ENCODE data around the gene FGFBP2. TPM values are rescaled to one million over a fixed set of nuclear protein-coding genes. Genes with fewer than 3 reads are reported as not detected.

FGFBP2 gene
- total RNA-seq, 1 experiment from 2014 or later: not detected

- no peak for DNase-seq (ENCODE audit: low read depth)
Observed at GRCh38 chr4:15930314-15930713, 32.7 kb downstream of the FGFBP2 start.

- no peak for DNase-seq (ENCODE audit: low read depth)
Observed at GRCh38 chr4:15929540-15929939, 33.4 kb downstream of the FGFBP2 start.

DNA sequence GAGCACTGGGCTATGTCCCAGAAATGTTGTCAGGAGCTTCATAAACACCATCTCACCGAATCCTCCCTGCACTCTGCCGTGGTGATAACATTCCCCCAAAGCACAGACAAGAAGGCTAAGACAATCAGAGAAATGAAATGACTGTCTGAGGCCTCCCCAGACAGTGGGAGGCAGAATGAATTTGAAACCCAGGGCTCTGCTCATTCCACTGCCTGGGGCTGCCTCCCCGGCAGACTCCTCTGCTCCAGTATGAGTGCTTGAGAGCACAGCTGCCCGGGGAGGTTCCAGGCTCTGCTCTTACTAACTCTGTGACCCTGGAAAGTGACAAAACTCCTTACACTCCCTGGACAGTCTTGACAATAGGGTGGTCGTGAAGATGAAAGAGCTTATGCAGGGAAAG is 34.1 kb downstream of the FGFBP2 start:
- no peak for DNase-seq (ENCODE audit: low read depth)

DNA sequence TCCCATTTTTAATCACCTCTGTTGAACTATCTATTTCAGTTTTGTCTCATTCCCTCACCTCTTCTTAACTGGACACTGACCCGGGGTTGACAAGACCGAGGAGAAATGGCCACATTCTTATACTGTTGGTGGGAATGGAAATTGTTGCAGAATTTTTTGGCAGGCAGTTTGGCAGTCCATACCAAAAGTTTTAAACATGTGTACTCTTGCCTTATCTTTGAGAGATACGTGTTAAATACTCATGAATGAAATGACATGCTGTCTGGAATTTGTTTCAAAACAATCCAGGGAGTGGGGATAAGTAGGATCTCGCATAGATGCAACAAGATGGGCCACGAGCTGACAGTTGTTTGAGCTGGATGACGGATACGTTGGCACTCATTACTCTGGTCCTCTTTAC is 36.5 kb downstream of the FGFBP2 start:
- DNase-seq (ENCODE audit: low read depth): no peak

GRCh38 chr4:15925830-15926229 is 37.1 kb downstream of the FGFBP2 start:
- DNase-seq (ENCODE audit: low read depth): no peak

GRCh38 chr4:15921592-15921932 is 41.4 kb downstream of the FGFBP2 start:
- no peak for DNase-seq (ENCODE audit: low read depth)

DNA sequence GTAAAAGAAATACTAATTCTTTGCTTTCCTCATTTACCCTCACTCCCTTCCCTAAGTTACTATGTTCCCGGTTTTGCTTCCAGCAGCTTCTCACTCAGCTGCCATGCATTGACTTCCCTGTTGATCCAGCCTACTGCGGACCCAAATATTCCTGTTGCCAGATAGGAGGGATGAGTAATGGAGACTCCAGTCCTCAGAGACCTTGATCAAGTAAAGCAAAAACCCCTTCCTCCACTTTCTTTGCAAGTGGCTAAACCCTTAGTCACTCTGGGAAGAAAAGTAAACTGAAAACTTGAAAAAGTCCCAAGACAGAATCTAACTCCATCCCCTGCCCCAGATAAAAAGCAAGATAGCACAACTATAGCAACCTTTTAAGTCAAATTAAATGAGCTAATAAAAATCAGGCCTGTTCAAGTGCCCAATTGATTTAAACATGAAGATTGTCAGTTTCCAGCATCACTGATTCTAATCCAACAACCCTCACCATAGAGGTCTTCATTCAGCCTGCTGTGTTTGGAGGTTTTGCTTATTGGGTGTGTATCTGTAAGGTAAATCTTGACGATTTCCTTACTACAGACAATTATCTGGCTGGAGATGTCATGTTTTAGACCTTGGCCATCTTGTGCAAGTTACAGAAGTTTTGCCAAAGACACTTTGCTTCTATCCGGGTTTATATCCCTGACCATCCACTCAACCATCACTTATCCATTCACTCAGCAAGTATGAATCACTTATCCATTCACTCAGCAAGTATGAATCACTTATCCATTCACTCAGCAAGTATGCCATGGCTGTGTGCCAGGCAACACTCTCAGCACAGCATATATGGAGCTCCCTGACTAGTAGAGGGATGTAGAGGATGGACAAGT is 42.0 kb downstream of the FGFBP2 start:
- peak; percentile 96 for DNase-seq (ENCODE audit: low read depth)

GRCh38 chr4:15918484-15919129 is 44.4 kb downstream of the FGFBP2 start:
- no peak for DNase-seq (ENCODE audit: low read depth)

DNA sequence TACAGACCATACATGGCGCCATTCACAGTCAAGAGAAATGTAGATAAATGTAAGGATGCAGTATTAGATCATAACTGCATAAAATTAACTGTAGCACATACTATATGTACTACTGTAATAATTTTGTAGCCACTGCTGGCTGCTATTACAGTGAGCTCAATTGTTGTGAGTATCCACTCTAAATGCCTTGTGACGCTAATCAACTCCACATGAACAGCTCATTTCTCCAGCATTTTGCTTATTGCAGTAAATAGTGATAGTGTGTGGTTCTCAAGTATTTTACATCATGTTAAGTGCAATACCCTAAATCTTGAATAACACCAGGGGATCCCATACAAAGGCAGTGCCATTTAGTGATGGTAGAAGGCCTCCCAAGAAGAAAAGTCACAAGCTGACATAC is 45.7 kb downstream of the FGFBP2 start:
- DNase-seq (ENCODE audit: low read depth): no peak

DNA sequence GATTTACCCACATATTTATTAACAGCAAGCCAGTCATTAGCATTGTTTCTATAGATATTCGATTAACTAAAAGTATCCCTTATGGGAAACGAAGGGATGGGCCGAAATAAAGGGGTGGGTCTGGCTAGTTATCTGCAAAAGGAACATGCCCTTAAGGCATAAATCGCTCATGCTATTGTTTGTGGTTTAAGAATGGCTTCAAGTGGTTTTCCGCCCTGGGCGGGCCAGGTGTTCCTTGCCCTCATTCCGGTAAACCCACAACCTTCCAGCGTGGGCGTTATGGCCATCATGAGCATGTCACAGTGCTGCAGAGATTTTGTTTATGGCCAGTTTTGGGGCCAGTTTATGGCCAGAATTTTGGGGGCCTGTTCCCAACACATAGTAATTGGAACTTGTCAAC is 46.6 kb downstream of the FGFBP2 start:
- DNase-seq (ENCODE audit: low read depth): peak; percentile 56

DNA sequence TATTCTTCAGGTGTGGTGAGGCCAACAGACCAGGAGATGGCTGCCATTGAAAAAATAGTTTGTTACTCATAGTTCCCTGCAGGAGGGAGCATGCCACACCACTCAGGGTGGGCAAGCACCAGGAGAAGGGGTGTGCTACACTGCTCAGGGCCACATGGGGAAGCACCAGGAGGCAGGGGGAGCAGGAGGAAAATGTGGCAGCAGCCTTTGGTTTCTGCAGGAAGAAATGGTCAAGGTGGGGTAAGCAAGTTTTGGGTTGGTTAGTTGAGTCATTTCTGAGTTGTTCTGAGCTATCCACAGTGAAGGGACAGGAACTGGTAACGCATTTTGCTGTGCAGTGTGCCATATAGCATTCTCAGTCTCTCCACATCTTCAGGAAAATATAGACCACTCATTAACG is 48.2 kb downstream of the FGFBP2 start:
- no peak for DNase-seq (ENCODE audit: low read depth)

GRCh38 chr4:15914291-15914690 is 48.7 kb downstream of the FGFBP2 start:
- peak; percentile 61 for DNase-seq (ENCODE audit: low read depth)

DNA sequence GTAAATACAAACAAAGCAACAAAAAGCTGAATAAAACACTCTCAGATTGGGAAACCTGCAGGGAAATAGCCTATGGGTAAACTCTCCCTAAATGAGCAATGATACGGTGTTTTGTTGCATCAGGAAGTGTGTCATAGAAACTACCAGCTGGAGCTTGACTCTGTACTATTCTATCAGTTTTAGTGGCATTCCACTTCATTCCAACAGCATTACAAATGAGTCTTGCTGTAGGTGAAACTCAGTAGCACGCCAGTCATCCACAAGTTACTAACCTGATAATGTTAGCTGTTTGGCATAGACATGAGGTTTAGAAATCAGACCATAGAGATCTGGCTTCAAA is 49.4 kb downstream of the FGFBP2 start:
- DNase-seq (ENCODE audit: low read depth): peak; percentile 93

DNA sequence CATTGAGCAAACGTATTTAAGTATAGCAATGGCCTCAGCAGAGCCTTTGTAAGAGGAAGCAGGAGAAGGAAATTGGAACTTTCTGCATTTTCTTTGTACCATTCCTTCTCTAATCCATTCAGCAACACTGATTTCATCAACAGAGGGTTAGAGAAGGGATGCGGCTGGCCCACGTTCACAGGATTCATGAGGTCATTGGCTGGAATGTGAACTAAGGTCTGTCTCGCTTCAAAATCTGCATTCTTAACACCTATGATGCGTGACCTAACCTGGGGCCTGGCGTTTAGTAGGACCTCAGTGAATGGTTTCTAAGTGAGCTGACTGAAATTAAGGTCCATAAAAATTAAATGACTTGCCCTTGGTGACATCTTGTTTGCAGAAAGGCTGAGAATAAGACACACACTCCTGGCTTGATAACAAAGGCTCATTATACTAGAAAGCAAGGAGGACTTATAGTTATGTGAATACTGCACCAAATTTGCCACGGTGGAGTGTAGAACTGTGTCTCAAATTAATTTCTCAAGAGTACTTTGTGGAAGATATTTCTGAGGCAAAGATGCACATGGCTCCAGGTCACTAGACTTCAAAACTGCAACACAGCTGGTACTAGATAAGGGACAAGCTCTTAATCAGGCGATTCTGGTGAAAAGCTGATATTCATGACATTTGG is 49.9 kb downstream of the FGFBP2 start:
- peak; percentile 50 for DNase-seq (ENCODE audit: low read depth)

GRCh38 chr4:15912236-15912635 is 50.7 kb downstream of the FGFBP2 start:
- no peak for DNase-seq (ENCODE audit: low read depth)

Other genes starting within 250 kb of the FGFBP2 start
- gene CD38, start 184.8 kb downstream of the FGFBP2 start, total RNA-seq (2014; rRNA removed; shearing (Covaris generic)): 0.10 and 0.12 TPM in 2 replicates
- gene FGFBP1, start 24.4 kb downstream of the FGFBP2 start, total RNA-seq (2014; rRNA removed; shearing (Covaris generic)): not detected in 2 replicates
- gene PROM1, start 120.8 kb upstream of the FGFBP2 start, total RNA-seq (2014; rRNA removed; shearing (Covaris generic)): 0.12 TPM in 1 of 2 replicates, not detected in the other

Measured in RPMI7951 (cell line).